GM18519 (cell line): ENCODE measurements around the gene HSPA6.
"Not testable (repeated sequence)": the region's sequence is repeated elsewhere in the genome, so short reads cannot be mapped to it uniquely, and the experiment has no call there.

Experiments used
- ATAC-seq: cut with Tn5 transposase; IDR thresholded peaks from one replicate; pipeline ENCODE4 v1.9.1; 2021; ENCODE audit warnings: mild to moderate bottlenecking, moderate library complexity; ENCODE audit not compliant: unreplicated experiment, low FRiP score

Gene HSPA6

GRCh38 chr1:161502641-161503393 is 21.5 kb upstream of the HSPA6 start:
- ATAC-seq = no peak

GRCh38 chr1:161503394-161503748 is 21.0 kb upstream of the HSPA6 start:
- ATAC-seq = no peak

GRCh38 chr1:161505686-161506085 is 18.7 kb upstream of the HSPA6 start:
- no peak for ATAC-seq

GRCh38 chr1:161506336-161507223 is 17.8 kb upstream of the HSPA6 start:
- ATAC-seq = no peak

GRCh38 chr1:161510477-161510876 is 13.9 kb upstream of the HSPA6 start:
- ATAC-seq = no peak

GRCh38 chr1:161511018-161511755 is 13.2 kb upstream of the HSPA6 start:
- no peak for ATAC-seq

GRCh38 chr1:161511756-161512060 is 12.6 kb upstream of the HSPA6 start:
- no peak for ATAC-seq

- ATAC-seq = not testable (repeated sequence)
These were observed 11.5 kb upstream of the HSPA6 start for GRCh38 chr1:161512636-161513447.

- ATAC-seq = not testable (repeated sequence)
These were observed 10.9 kb upstream of the HSPA6 start for GRCh38 chr1:161513448-161513780.

GRCh38 chr1:161513953-161514352 is 10.4 kb upstream of the HSPA6 start:
- ATAC-seq = not testable (repeated sequence)

GRCh38 chr1:161523041-161523816 is 1.1 kb upstream of the HSPA6 start:
- not testable (repeated sequence) for ATAC-seq

- not testable (repeated sequence) for ATAC-seq
These were observed 477 bp downstream of the HSPA6 start for GRCh38 chr1:161524742-161525291.

GRCh38 chr1:161525321-161525720 is 981 bp downstream of the HSPA6 start:
- not testable (repeated sequence) for ATAC-seq

- ATAC-seq = not testable (repeated sequence)
These were observed 1.6 kb downstream of the HSPA6 start for GRCh38 chr1:161525918-161526317.

GRCh38 chr1:161528550-161528949 is 4.2 kb downstream of the HSPA6 start:
- not testable (repeated sequence) for ATAC-seq

GRCh38 chr1:161529463-161530104 is 5.2 kb downstream of the HSPA6 start:
- ATAC-seq = not testable (repeated sequence)

- peak; percentile 23 for ATAC-seq
These were observed 5.8 kb downstream of the HSPA6 start for GRCh38 chr1:161530158-161530557.

- peak; percentile 47 for ATAC-seq
These were observed 6.6 kb downstream of the HSPA6 start for GRCh38 chr1:161530671-161531641.
